WTC11 (cell line): ENCODE data around the gene KCNG1. TPM values are rescaled to one million over a fixed set of nuclear protein-coding genes. Genes with fewer than 3 reads are reported as not detected.

Experiments
- ATAC-seq: fragments of 200-7000 bp; cut with Tn5 transposase; 2 replicates; pipeline ENCODE4 v1.10.0; 2021; ENCODE audit warnings: mild to moderate bottlenecking, moderate library complexity
- CTCF ChIA-PET: fragments of 300-600 bp; sonication (Branson Sonifier 250); formaldehyde crosslinking; loops from one replicate; lab custom pipeline; 2021; ENCODE audit warnings: antibody characterized with exemption; lab: Charles Lee
- POLR2A ChIA-PET: fragments of 350-600 bp; sonication (Branson Sonifier 250); formaldehyde crosslinking; loops from one replicate; lab custom pipeline; 2021; ENCODE audit warnings: antibody characterized with exemption; lab: Charles Lee
- DNase-seq: peaks from one replicate; pipeline ENCODE4 v3.0.0; 2021; ENCODE audit warnings: low spot score
- H3K27ac Mint-ChIP-seq: 2 replicates; pipeline ENCODE4 v1.8.0; 2021; ENCODE audit warnings: mixed read lengths
- H3K27me3 Mint-ChIP-seq: 2 replicates; pipeline ENCODE4 v1.8.0; 2021; ENCODE audit warnings: low read depth, mild to moderate bottlenecking, moderate library complexity, mixed read lengths
- H3K36me3 Mint-ChIP-seq: 2 replicates; pipeline ENCODE4 v1.8.0; 2021; ENCODE audit warnings: mixed read lengths
- H3K4me1 Mint-ChIP-seq: 2 replicates; pipeline ENCODE4 v1.8.0; 2022; ENCODE audit warnings: mixed read lengths
- H3K4me3 Mint-ChIP-seq: 2 replicates; pipeline ENCODE4 v1.8.0; 2021; ENCODE audit warnings: mild to moderate bottlenecking, moderate library complexity, mixed read lengths
- H3K9me3 Mint-ChIP-seq: 2 replicates; pipeline ENCODE4 v1.8.0; 2021; ENCODE audit warnings: mixed read lengths
- ATF1 ChIP-seq: sonication (generic); formaldehyde crosslinking; IDR thresholded peaks from 2 replicates; pipeline ENCODE4 v1.8.1; 2023; ENCODE audit warnings: mild to moderate bottlenecking, moderate library complexity, missing genetic modification reagents
- CDX4 ChIP-seq: fragments of 250-450 bp; sonication (Bioruptor Pico); IDR thresholded peaks from 2 replicates; pipeline ENCODE4 v1.9.0; 2021; ENCODE audit warnings: moderate library complexity, mild to moderate bottlenecking, inconsistent platforms, borderline replicate concordance
- CREB1 ChIP-seq: sonication (generic); formaldehyde crosslinking; IDR thresholded peaks from 2 replicates; pipeline ENCODE4 v1.8.0; 2023; ENCODE audit warnings: mild to moderate bottlenecking, missing genetic modification reagents
- CREM ChIP-seq: sonication (generic); formaldehyde crosslinking; IDR thresholded peaks from 2 replicates; pipeline ENCODE4 v1.8.1; 2022; ENCODE audit warnings: mild to moderate bottlenecking, missing genetic modification reagents, moderate library complexity
- CTCF ChIP-seq: fragments of 200-600 bp; IDR thresholded peaks from 2 replicates; pipeline ENCODE4 v1.8.0; 2022; ENCODE audit warnings: antibody characterized with exemption
- E2F1 ChIP-seq: sonication (generic); formaldehyde crosslinking; IDR thresholded peaks from 2 replicates; pipeline ENCODE4 v1.8.0; 2022; ENCODE audit warnings: mild to moderate bottlenecking, missing genetic modification reagents
- ELF4 ChIP-seq: sonication (generic); formaldehyde crosslinking; IDR thresholded peaks from 2 replicates; pipeline ENCODE4 v1.8.1; 2022; ENCODE audit warnings: low read depth, mild to moderate bottlenecking, moderate library complexity, missing genetic modification reagents
- ERG ChIP-seq: fragments of 250-450 bp; sonication (Bioruptor Pico); IDR thresholded peaks from 2 replicates; pipeline ENCODE4 v1.8.0; 2021; ENCODE audit warnings: mild to moderate bottlenecking
- FOXP1 ChIP-seq: sonication (generic); formaldehyde crosslinking; IDR thresholded peaks from 2 replicates; pipeline ENCODE4 v1.8.0; 2022; ENCODE audit warnings: missing genetic modification reagents, mild to moderate bottlenecking, moderate library complexity, borderline replicate concordance
- GABPB1 ChIP-seq: sonication (generic); formaldehyde crosslinking; IDR thresholded peaks from 2 replicates; pipeline ENCODE4 v1.8.1; 2023; ENCODE audit warnings: mild to moderate bottlenecking, missing genetic modification reagents
- JAZF1 ChIP-seq: fragments of 250-450 bp; sonication (Bioruptor Pico); IDR thresholded peaks from 2 replicates; pipeline ENCODE4 v1.9.0; 2021; ENCODE audit warnings: moderate library complexity, mild to moderate bottlenecking, inconsistent platforms
- KAT7 ChIP-seq: sonication (generic); formaldehyde crosslinking; IDR thresholded peaks from 2 replicates; pipeline ENCODE4 v1.8.1; 2023; ENCODE audit warnings: missing genetic modification reagents, mild to moderate bottlenecking, borderline replicate concordance
- NR1H2 ChIP-seq: sonication (generic); formaldehyde crosslinking; IDR thresholded peaks from 2 replicates; pipeline ENCODE4 v1.9.0; 2021; ENCODE audit warnings: mild to moderate bottlenecking, moderate library complexity, missing genetic modification reagents
- RELA ChIP-seq: sonication (generic); formaldehyde crosslinking; IDR thresholded peaks from 2 replicates; pipeline ENCODE4 v1.8.1; 2022; ENCODE audit warnings: missing genetic modification reagents, mild to moderate bottlenecking, borderline replicate concordance
- SMAD3 ChIP-seq: sonication (generic); formaldehyde crosslinking; IDR thresholded peaks from 2 replicates; pipeline ENCODE4 v1.8.0; 2022; ENCODE audit warnings: missing genetic modification reagents, mild to moderate bottlenecking, borderline replicate concordance
- STAT6 ChIP-seq: sonication (generic); formaldehyde crosslinking; conservative IDR thresholded peaks from 2 replicates; pipeline ENCODE4 v1.8.1; 2023; ENCODE audit warnings: mild to moderate bottlenecking, low read depth, missing genetic modification reagents, moderate library complexity
- ZMAT4 ChIP-seq: fragments of 250-450 bp; sonication (Bioruptor Pico); IDR thresholded peaks from 2 replicates; pipeline ENCODE4 v1.9.0; 2021; ENCODE audit warnings: mild to moderate bottlenecking
- ZNF263 ChIP-seq: sonication (generic); formaldehyde crosslinking; IDR thresholded peaks from 2 replicates; pipeline ENCODE4 v1.8.1; 2022; ENCODE audit warnings: low read depth, mild to moderate bottlenecking, moderate library complexity, missing genetic modification reagents
- ZNF317 ChIP-seq: sonication (generic); formaldehyde crosslinking; IDR thresholded peaks from 2 replicates; pipeline ENCODE4 v1.8.1; 2023; ENCODE audit warnings: low read depth, mild to moderate bottlenecking, moderate library complexity, missing genetic modification reagents, borderline replicate concordance
- ZNF425 ChIP-seq: fragments of 250-450 bp; sonication (Bioruptor Pico); conservative IDR thresholded peaks from 2 replicates; pipeline ENCODE4 v1.9.0; 2021; ENCODE audit warnings: mild to moderate bottlenecking
- total RNA-seq: library from RNA; stranded (reverse); gene quantifications from 3 replicates; pipeline ENCODE4 v1.2.3, GENCODE V29; 2021
- TF ChIP-seq, protein P1 (sequence below): sonication (generic); formaldehyde crosslinking; IDR thresholded peaks from 2 replicates; pipeline ENCODE4 v1.8.1; 2023; ENCODE audit warnings: mild to moderate bottlenecking, moderate library complexity, missing genetic modification reagents
- TF ChIP-seq, protein P2 (sequence below): sonication (generic); formaldehyde crosslinking; IDR thresholded peaks from 2 replicates; pipeline ENCODE4 v1.8.1; 2023; ENCODE audit warnings: mild to moderate bottlenecking, missing genetic modification reagents

KCNG1 gene
- total RNA-seq, 1 experiment from 2014 or later, result 34.6 TPM

DNA sequence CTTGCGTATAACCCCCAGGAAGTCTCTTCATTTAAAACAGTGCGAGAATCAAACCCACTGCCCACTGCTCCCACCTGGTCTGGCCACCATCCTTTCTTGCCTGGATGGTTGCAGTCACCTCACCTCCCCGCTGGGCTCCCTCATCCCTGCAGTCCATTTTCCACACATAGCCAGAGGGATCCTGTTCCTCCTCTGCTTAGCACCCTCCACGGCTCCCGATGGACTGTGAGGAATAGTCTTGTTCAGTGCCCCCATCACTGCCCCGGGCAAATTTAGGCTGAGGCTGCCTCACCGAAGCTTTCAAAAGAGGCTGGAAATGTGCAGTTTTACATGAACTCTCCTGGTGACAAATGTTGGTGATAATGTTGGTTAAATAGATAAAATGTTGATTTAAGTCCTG lies 17.7 kb downstream of the KCNG1 start (continued):
- TF ChIP-seq ELF4 (no peak), CTCF (no peak), SMAD3 (CRISPR knock-in tag) (no peak), CREM (CRISPR knock-in tag) (no peak), ATF1 (CRISPR knock-in tag) (no peak), RELA (no peak), ZNF317 (CRISPR knock-in tag) (no peak), ZNF263 (CRISPR knock-in tag) (no peak), ZMAT4 (no peak)
- TF ChIP-seq, protein P1, sequence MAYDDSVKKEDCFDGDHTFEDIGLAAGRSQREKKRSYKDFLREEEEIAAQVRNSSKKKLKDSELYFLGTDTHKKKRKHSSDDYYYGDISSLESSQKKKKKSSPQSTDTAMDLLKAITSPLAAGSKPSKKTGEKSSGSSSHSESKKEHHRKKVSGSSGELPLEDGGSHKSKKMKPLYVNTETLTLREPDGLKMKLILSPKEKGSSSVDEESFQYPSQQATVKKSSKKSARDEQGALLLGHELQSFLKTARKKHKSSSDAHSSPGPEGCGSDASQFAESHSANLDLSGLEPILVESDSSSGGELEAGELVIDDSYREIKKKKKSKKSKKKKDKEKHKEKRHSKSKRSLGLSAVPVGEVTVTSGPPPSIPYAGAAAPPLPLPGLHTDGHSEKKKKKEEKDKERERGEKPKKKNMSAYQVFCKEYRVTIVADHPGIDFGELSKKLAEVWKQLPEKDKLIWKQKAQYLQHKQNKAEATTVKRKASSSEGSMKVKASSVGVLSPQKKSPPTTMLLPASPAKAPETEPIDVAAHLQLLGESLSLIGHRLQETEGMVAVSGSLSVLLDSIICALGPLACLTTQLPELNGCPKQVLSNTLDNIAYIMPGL, result no peak

DNA sequence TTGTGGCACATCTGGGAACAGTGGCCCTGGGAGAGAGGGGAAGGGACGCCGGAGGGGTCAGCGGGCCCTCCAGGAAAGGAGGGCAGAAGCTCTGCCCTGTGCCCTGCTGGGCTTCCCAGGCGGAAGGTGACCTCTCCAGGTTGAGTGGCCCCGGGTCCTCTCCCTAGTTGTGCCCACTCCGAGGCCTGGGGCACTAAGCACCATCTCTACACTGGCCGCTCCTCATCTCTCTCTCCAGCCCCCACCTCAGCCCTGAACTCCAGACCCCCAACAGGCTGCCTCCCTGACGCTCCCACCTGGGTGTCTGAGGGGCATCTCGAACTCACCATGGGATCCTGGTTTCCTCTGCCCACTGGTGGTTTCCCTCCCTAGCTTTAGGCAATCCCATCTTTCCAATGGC lies 18.1 kb downstream of the KCNG1 start:
- DNase-seq (no peak), ATAC-seq (no peak)
- H3K4me1 Mint-ChIP-seq, result no peaks in the 10 kb centered on the region
- H3K27ac Mint-ChIP-seq, result no peak overlapping the region
- ChIA-PET CTCF (interaction anchor here (0.9 to 1.8 kb wide), 2 partner anchors 10 to 17 kb away, joined by 3 to 5 read pairs; no protein-coding TSS in a partner anchor), POLR2A (no interaction called here)
- H3K4me3 Mint-ChIP-seq, result no peak overlapping the region
- no peaks in the 10 kb centered on the region for H3K9me3 Mint-ChIP-seq
- no peaks in the 10 kb centered on the region for H3K27me3 Mint-ChIP-seq
- peaks cover 14% of the 10 kb centered on the region for H3K36me3 Mint-ChIP-seq
- TF ChIP-seq, protein P2, sequence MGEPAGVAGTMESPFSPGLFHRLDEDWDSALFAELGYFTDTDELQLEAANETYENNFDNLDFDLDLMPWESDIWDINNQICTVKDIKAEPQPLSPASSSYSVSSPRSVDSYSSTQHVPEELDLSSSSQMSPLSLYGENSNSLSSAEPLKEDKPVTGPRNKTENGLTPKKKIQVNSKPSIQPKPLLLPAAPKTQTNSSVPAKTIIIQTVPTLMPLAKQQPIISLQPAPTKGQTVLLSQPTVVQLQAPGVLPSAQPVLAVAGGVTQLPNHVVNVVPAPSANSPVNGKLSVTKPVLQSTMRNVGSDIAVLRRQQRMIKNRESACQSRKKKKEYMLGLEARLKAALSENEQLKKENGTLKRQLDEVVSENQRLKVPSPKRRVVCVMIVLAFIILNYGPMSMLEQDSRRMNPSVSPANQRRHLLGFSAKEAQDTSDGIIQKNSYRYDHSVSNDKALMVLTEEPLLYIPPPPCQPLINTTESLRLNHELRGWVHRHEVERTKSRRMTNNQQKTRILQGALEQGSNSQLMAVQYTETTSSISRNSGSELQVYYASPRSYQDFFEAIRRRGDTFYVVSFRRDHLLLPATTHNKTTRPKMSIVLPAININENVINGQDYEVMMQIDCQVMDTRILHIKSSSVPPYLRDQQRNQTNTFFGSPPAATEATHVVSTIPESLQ (CRISPR knock-in tag), result no peak
- TF ChIP-seq FOXP1 (CRISPR knock-in tag), result no peak
- no peak for TF ChIP-seq CDX4 (CRISPR knock-in tag)
- TF ChIP-seq KAT7 (CRISPR knock-in tag), result no peak
- no peak for TF ChIP-seq STAT6 (CRISPR knock-in tag)
- TF ChIP-seq CREB1, result no peak
- no peak for TF ChIP-seq ZNF263 (CRISPR knock-in tag)
- no peak for TF ChIP-seq E2F1 (CRISPR knock-in tag)
- TF ChIP-seq NR1H2 (CRISPR knock-in tag), result no peak
- TF ChIP-seq ERG (CRISPR knock-in tag), result no peak
- no peak for TF ChIP-seq JAZF1 (CRISPR knock-in tag)
- no peak for TF ChIP-seq ZNF425 (CRISPR knock-in tag)
- TF ChIP-seq GABPB1 (CRISPR knock-in tag), result no peak
- no peak for TF ChIP-seq RELA
